NCI-H146 (cell line): ENCODE results near the gene CCM2.
"Not testable (repeated sequence)": the region's sequence is repeated elsewhere in the genome, so short reads cannot be mapped to it uniquely, and the experiment has no call there.

Source experiments
- DNase-seq: peaks from one replicate; lab custom pipeline; 2025; lab: John Stamatoyannopoulos, UW

CCM2 gene

GRCh38 chr7:44982535-44982923 lies 17.5 kb upstream of the CCM2 start:
- no peak for DNase-seq

- no peak for DNase-seq
Measured at GRCh38 chr7:44982970-44983369, 17.0 kb upstream of the CCM2 start.

- DNase-seq: no peak
Measured at GRCh38 chr7:44983742-44984477, 16.1 kb upstream of the CCM2 start.

GRCh38 chr7:44984478-44984758 lies 15.6 kb upstream of the CCM2 start:
- DNase-seq: no peak

- DNase-seq: no peak
Measured at GRCh38 chr7:44985033-44985695, 14.8 kb upstream of the CCM2 start.

GRCh38 chr7:44985900-44986217 lies 14.1 kb upstream of the CCM2 start:
- no peak for DNase-seq

GRCh38 chr7:44986218-44987053 lies 13.6 kb upstream of the CCM2 start:
- DNase-seq: peak; percentile 94

- DNase-seq: no peak
Measured at GRCh38 chr7:44987457-44987856, 12.5 kb upstream of the CCM2 start.

- DNase-seq: no peak
Measured at GRCh38 chr7:44987996-44988395, 12.0 kb upstream of the CCM2 start.

GRCh38 chr7:44988701-44989100 lies 11.3 kb upstream of the CCM2 start:
- DNase-seq: no peak

GRCh38 chr7:44989132-44989531 lies 10.9 kb upstream of the CCM2 start:
- no peak for DNase-seq

GRCh38 chr7:44990109-44991023 lies 9.6 kb upstream of the CCM2 start:
- no peak for DNase-seq

GRCh38 chr7:44992004-44992795 lies 7.8 kb upstream of the CCM2 start:
- not testable (repeated sequence) for DNase-seq

GRCh38 chr7:44994877-44995554 lies 5.0 kb upstream of the CCM2 start:
- DNase-seq: no peak

- DNase-seq: no peak
Measured at GRCh38 chr7:44995555-44996493, 4.2 kb upstream of the CCM2 start.

- DNase-seq: no peak
Measured at GRCh38 chr7:44998153-44998871, 1.7 kb upstream of the CCM2 start.

GRCh38 chr7:44999245-45000092 lies 532 bp upstream of the CCM2 start:
- peak; percentile 99 for DNase-seq

- DNase-seq: peak; percentile 68
Measured at GRCh38 chr7:45001138-45001694, 1.2 kb downstream of the CCM2 start.
